Caco-2 (cell line): ENCODE results near the gene SPATC1L. TPM values are rescaled to one million over a fixed set of nuclear protein-coding genes. Genes with fewer than 3 reads are reported as not detected.

Experiments used
- BruUV-seq: library from RNA; stranded (reverse); fragments of 400-500 nt; replicated peaks from 2 replicates; lab custom pipeline; 2021; lab: Mats Ljungman, UMichigan
- CTCF ChIA-PET: fragments of 300-600 bp; sonication (Branson Sonifier 250); formaldehyde crosslinking; loops from one replicate; lab custom pipeline; 2022; ENCODE audit warnings: antibody characterized with exemption; lab: Charles Lee
- POLR2A ChIA-PET: fragments of 300-600 bp; sonication (Branson Sonifier 250); formaldehyde crosslinking; loops from one replicate; lab custom pipeline; 2022; ENCODE audit warnings: antibody characterized with exemption; lab: Charles Lee
- DNase-seq, 2 experiments: peaks; one replicate each; pipeline versions ENCODE4 v3.0.0 to v3.0.0-alpha.2; 2020 to 2022
- H3K27me3 ChIP-seq: replicated peaks from 2 replicates; pipeline ENCODE4 v1.6.0; 2011; ENCODE audit warnings: low read length; ENCODE audit not compliant: control insufficient read depth, insufficient read depth
- H3K36me3 ChIP-seq: 2 replicates; pipeline ENCODE4 v1.5.1; 2011; ENCODE audit warnings: low read length; ENCODE audit not compliant: control insufficient read depth, insufficient read depth
- H3K4me1 ChIP-seq: fragments of 250-450 bp; sonication (Bioruptor Pico); 2 replicates; pipeline ENCODE4 v1.5.1; 2020; ENCODE audit warnings: mild to moderate bottlenecking
- H3K4me3 ChIP-seq: 2 replicates; pipeline ENCODE4 v1.5.1; 2011; ENCODE audit warnings: low read depth, mild to moderate bottlenecking, control low read depth, low read length
- H3K9me3 ChIP-seq: fragments of 250-450 bp; sonication (Bioruptor Pico); 2 replicates; pipeline ENCODE4 v1.5.1; 2020; ENCODE audit warnings: mild to moderate bottlenecking, moderate library complexity
- H3K27ac Mint-ChIP-seq: one replicate; pipeline ENCODE4 v1.8.0; 2022; ENCODE audit warnings: mixed read lengths; ENCODE audit not compliant: unreplicated experiment
- H3K27me3 Mint-ChIP-seq: one replicate; pipeline ENCODE4 v1.8.0; 2022; ENCODE audit warnings: mixed read lengths; ENCODE audit not compliant: insufficient read depth, unreplicated experiment
- H3K36me3 Mint-ChIP-seq: one replicate; pipeline ENCODE4 v1.8.0; 2022; ENCODE audit warnings: mild to moderate bottlenecking, mixed read lengths; ENCODE audit not compliant: insufficient read depth, unreplicated experiment
- H3K4me1 Mint-ChIP-seq: one replicate; pipeline ENCODE4 v1.8.0; 2022; ENCODE audit warnings: low read depth, mixed read lengths; ENCODE audit not compliant: unreplicated experiment
- H3K4me3 Mint-ChIP-seq: one replicate; pipeline ENCODE4 v1.8.0; 2022; ENCODE audit warnings: mild to moderate bottlenecking, moderate library complexity, mixed read lengths; ENCODE audit not compliant: unreplicated experiment
- H3K9me3 Mint-ChIP-seq: one replicate; pipeline ENCODE4 v1.8.0; 2022; ENCODE audit warnings: mixed read lengths; ENCODE audit not compliant: unreplicated experiment
- CTCF ChIP-seq, 2 experiments: fragments of 200-600 bp in 1 of 2; IDR thresholded peaks; 1 replicate in 1 of 2; 2 replicates in 1 of 2; pipeline versions ENCODE4 v1.5.1 to v1.8.0; 2011 to 2022; ENCODE audit warnings: antibody characterized with exemption in 1 of 2, control low read depth in 1 of 2, inconsistent platforms in 1 of 2, low read depth in 1 of 2, low read length in 1 of 2, mild to moderate bottlenecking in 1 of 2, moderate library complexity in 1 of 2; ENCODE audit not compliant: insufficient read depth in 1 of 2, severe bottlenecking in 1 of 2, unreplicated experiment in 1 of 2
- intact Hi-C: fragments of 100-400 bp; cut with micrococcal nuclease; formaldehyde crosslinking; loops from one replicate; pipeline ENCODE4 v1.10.0; 2022; ENCODE audit not compliant: unreplicated experiment
- total RNA-seq: library from RNA; stranded (reverse); gene quantifications from 2 replicates; pipeline ENCODE4 v1.2.3, GENCODE V29; 2022

Gene SPATC1L
- total RNA-seq, 1 experiment from 2014 or later, result 3.1 TPM

DNA sequence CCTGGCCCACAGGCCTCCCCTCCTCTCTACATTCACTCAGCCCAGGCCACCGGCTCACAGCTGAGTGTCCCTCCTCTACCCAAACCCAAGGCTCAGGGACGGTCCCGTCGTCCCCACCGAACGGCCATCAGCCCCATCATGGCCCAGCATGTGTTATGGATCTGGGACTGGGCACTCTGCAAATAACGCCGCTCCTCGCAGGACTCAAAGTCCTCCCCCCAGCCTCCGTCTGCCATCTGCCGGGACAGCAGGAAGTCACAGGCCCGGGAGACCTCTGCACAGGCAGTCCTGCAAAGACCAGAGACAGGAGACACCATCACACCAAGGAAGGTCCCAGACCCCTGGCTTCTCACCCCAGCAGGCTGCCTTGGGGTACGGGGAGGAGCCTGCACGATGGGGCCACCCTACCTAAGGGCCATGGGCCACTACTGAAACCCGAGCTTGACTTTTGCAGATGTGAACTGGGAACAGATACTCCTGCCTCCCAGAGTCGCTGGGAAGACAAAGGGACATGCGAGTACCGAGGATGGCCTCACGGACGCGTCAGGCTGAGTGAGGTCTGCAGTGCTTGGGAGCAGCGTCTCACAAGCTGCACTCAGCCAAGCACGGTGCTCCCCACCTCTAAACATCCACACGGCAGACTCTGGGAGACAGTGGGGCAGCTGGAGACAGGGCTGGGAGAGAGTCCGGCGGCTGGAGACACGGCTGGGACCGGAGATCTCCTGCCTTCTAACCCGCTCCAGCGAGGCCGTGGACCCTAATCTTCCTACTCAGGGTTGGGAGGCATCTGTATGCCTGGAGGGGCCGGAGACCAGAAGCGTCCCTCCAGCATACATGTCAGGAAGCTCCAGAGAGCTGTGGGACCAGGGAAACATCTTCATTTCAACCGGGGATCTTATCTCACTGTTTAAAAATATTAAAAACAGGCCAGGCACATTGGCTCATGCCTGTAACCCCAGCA lies 10.4 kb upstream of the SPATC1L start:
- no peaks in the 10 kb centered on the region for H3K27me3 ChIP-seq

GRCh38 chr21:46193829-46194373 lies 9.6 kb upstream of the SPATC1L start:
- H3K36me3 Mint-ChIP-seq, result peaks cover 68% of the 10 kb centered on the region
- H3K27me3 ChIP-seq, result no peaks in the 10 kb centered on the region
- ChIA-PET CTCF (no interaction called here), POLR2A (no interaction called here)
- no peaks in the 10 kb centered on the region for H3K9me3 ChIP-seq
- TF ChIP-seq CTCF (IDR thresholded peaks at IDR 0.05; ENCODE audit: insufficient read depth in 1 of 2, low read depth in 1 of 2, low read length in 1 of 2, severe bottlenecking in 1 of 2, unreplicated experiment in 1 of 2), result no peak
- peaks cover 6% of the 10 kb centered on the region for H3K4me1 ChIP-seq
- H3K9me3 Mint-ChIP-seq, result no peaks in the 10 kb centered on the region
- intact Hi-C loops, result no loop called here
- no peak overlapping the region for H3K4me3 Mint-ChIP-seq
- peaks cover 6% of the 10 kb centered on the region for H3K36me3 ChIP-seq
- no TSS peak for BruUV-seq
- no peak for DNase-seq
- no peaks in the 10 kb centered on the region for H3K27me3 Mint-ChIP-seq
- H3K4me3 ChIP-seq, result no peak overlapping the region
- H3K27ac Mint-ChIP-seq, result no peak overlapping the region
- peaks cover 9% of the 10 kb centered on the region for H3K4me1 Mint-ChIP-seq

More for the DNA sequence above, 10.4 kb upstream of the SPATC1L start:
- H3K9me3 ChIP-seq, result no peaks in the 10 kb centered on the region
- peaks cover 8% of the 10 kb centered on the region for H3K36me3 ChIP-seq
- H3K27ac Mint-ChIP-seq, result no peak overlapping the region
- peaks cover 68% of the 10 kb centered on the region for H3K36me3 Mint-ChIP-seq
- H3K9me3 Mint-ChIP-seq, result no peaks in the 10 kb centered on the region
- H3K4me1 ChIP-seq, result no peaks in the 10 kb centered on the region
- TF ChIP-seq CTCF (IDR thresholded peaks at IDR 0.05; ENCODE audit: insufficient read depth in 1 of 2, low read depth in 1 of 2, low read length in 1 of 2, severe bottlenecking in 1 of 2, unreplicated experiment in 1 of 2), result no peak
- intact Hi-C loops, result no loop called here
- H3K4me3 ChIP-seq, result no peak overlapping the region
- ChIA-PET POLR2A (no interaction called here), CTCF (no interaction called here)
- peaks cover 2% of the 10 kb centered on the region for H3K4me1 Mint-ChIP-seq
- no peak for DNase-seq
- H3K4me3 Mint-ChIP-seq, result no peak overlapping the region
- H3K27me3 Mint-ChIP-seq, result no peaks in the 10 kb centered on the region
- BruUV-seq, result no TSS peak

DNA sequence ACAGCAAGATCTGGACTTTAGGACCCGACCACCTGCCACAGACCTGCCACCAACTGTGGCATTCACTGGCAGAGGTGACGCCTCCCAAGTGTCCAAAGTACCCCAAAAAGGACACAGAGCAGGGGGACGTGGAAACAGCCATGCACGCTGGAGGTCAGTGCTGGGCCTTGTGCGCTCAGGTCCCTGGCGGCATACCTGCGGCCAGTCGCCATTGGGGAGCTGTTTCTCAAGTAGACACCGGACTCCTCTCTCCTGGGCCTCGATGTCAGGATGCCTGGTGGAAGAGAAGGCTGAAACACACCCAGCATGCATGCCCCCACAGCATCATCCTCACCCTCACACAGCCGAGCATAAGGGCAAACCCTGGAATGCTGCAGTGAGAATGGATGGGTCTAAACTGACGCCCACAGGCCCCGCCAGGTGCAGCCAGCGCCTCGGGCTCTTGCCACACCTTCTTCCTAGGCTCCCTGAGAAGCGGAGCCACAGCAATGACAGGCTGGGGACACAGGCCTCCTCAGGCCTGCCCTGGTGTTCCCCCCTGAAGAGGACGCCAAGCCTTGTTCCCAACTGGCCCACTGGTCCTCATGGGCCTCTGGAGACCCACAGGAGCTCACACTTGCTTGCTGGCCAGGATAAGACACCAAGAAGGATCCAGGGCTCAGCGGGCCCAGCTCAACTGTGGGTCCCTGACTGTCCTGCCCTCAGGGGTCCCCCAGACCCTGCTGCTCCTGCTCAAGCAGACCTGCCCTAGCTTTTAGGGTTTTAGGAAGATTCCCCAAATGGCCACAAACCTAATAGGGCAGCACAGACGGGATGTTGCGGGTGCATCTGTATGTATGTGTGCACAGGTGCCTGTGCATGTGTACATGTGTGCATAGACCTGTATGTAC lies 7.7 kb upstream of the SPATC1L start:
- Mint-ChIP-seq H3K27me3 (no peaks in the 10 kb centered on the region), H3K9me3 (no peaks in the 10 kb centered on the region), H3K4me1 (peaks cover 21% of the 10 kb centered on the region), H3K4me3 (no peak overlapping the region), H3K36me3 (peaks cover 62% of the 10 kb centered on the region), H3K27ac (no peak overlapping the region)
- ChIA-PET CTCF (no interaction called here), POLR2A (no interaction called here)
- H3K27me3 ChIP-seq, result no peaks in the 10 kb centered on the region
- intact Hi-C loops, result no loop called here
- H3K4me3 ChIP-seq, result no peak overlapping the region
- no TSS peak for BruUV-seq
- TF ChIP-seq CTCF (IDR thresholded peaks at IDR 0.05; ENCODE audit: insufficient read depth in 1 of 2, low read depth in 1 of 2, low read length in 1 of 2, severe bottlenecking in 1 of 2, unreplicated experiment in 1 of 2), result no peak
- no peak for DNase-seq
- peaks cover 11% of the 10 kb centered on the region for H3K4me1 ChIP-seq
- no peaks in the 10 kb centered on the region for H3K9me3 ChIP-seq
- H3K36me3 ChIP-seq, result peaks cover 7% of the 10 kb centered on the region
